Epithelial cell of proximal tubule (primary cell): ENCODE results near the gene CCT5. TPM values are rescaled to one million over a fixed set of nuclear protein-coding genes. Genes with fewer than 3 reads are reported as not detected.
"Not testable (repeated sequence)": the region's sequence is repeated elsewhere in the genome, so short reads cannot be mapped to it uniquely, and the experiment has no call there.

Experiments used
- DNase-seq: peaks from one replicate; pipeline ENCODE4 v3.0.0-alpha.2; 2011; ENCODE audit warnings: low read depth
- H3K4me3 ChIP-seq: 2 replicates; pipeline ENCODE4 v1.5.1; 2011; ENCODE audit warnings: low read depth, mild to moderate bottlenecking, low read length
- total RNA-seq: library from RNA; depleted of rRNA; stranded (reverse); fragments of >200 nt; gene quantifications from 2 replicates; pipeline ENCODE4 v1.2.3, GENCODE V29; 2015
- TF ChIP-seq, protein P1 (sequence below): conservative IDR thresholded peaks from 2 replicates; pipeline ENCODE4 v1.5.1; 2012; ENCODE audit warnings: low read depth, mild to moderate bottlenecking, low read length

The CCT5 gene
- total RNA-seq, 1 donor from 2014 or later = 610 TPM

- H3K4me3 ChIP-seq = no peak overlapping the region
- TF ChIP-seq, protein P1, sequence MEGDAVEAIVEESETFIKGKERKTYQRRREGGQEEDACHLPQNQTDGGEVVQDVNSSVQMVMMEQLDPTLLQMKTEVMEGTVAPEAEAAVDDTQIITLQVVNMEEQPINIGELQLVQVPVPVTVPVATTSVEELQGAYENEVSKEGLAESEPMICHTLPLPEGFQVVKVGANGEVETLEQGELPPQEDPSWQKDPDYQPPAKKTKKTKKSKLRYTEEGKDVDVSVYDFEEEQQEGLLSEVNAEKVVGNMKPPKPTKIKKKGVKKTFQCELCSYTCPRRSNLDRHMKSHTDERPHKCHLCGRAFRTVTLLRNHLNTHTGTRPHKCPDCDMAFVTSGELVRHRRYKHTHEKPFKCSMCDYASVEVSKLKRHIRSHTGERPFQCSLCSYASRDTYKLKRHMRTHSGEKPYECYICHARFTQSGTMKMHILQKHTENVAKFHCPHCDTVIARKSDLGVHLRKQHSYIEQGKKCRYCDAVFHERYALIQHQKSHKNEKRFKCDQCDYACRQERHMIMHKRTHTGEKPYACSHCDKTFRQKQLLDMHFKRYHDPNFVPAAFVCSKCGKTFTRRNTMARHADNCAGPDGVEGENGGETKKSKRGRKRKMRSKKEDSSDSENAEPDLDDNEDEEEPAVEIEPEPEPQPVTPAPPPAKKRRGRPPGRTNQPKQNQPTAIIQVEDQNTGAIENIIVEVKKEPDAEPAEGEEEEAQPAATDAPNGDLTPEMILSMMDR = no peak
- DNase-seq = no peak
These were observed 15.4 kb downstream of the CCT5 start for GRCh38 chr5:10265245-10266109.

- TF ChIP-seq, protein P1 = no peak
- H3K4me3 ChIP-seq = no peak overlapping the region
- no peak for DNase-seq
These were observed 16.1 kb downstream of the CCT5 start for GRCh38 chr5:10266137-10266536.

GRCh38 chr5:10266839-10267238 is 16.8 kb downstream of the CCT5 start:
- H3K4me3 ChIP-seq = no peak overlapping the region
- TF ChIP-seq, protein P1 = no peak
- no peak for DNase-seq

DNA sequence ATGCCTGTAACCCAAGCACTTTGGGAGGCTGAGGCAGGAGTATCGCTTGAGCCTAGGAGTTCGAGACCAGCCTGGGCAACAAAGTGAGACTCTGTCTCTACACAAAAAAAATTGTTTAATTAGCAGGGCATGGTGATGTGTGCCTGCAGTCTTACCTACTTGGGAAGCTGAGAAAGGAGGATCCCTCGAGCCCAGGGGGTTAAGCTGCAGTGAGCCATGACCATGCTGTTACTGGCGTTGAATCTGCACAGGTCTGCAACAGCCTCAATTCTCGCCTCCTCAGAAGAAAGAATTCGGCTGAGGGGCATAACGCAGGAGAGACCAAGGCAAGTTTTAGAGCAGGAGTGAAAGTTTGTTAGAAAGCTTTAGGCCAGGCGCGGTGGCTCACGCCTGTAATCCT is 18.0 kb downstream of the CCT5 start:
- no peak overlapping the region for H3K4me3 ChIP-seq
- TF ChIP-seq, protein P1 = no peak
- no peak for DNase-seq

- no peak overlapping the region for H3K4me3 ChIP-seq
- TF ChIP-seq, protein P1 = no peak
- no peak for DNase-seq
These were observed 22.2 kb downstream of the CCT5 start for GRCh38 chr5:10272053-10272874.

- DNase-seq, H3K4me3 ChIP-seq: not testable (repeated sequence)
These were observed 22.8 kb downstream of the CCT5 start for GRCh38 chr5:10272875-10273209.

DNA sequence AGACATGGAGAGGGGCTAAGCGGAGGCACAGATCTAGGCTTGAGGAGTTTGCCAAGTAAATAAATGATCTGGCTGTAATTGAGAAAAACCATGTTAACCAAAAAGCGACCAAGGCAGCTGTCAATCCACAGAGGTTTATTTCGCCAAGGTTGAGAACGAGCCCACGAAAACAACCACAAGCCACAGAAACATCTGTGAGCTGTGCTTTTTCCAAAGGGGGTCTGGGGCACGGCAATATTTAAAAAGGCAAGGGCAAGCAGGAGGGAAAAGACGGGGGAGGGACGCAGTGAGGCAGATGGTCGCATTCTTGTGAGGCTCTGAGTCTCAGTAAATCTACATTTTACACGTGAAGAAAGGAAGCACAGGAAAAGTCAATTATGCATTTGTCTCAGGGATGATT is 25.4 kb downstream of the CCT5 start:
- TF ChIP-seq, protein P1 = no peak
- no peak for DNase-seq
- no peak overlapping the region for H3K4me3 ChIP-seq
